ENCODE measurements around the gene CAVIN2.

Gene CAVIN2

DNA sequence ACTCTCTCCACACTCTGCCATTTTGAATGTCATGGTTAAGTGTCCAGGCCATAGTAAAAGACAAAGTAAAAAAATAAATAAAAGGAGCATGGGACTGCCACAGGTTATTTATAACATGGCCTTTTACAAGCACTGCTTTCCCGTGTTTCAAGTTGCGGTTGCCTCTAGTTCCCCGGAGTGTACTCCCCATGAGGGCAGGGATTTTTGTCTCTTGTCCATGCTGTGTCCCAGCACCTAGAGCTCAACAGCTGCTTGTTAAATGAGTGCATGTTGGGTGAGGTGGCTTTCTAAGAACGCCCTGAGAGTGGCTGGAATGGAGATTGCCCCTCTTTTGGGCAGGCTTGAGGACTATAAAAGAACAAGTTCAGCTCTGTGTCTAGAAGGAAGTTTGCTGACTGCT lies 8.4 kb downstream of the CAVIN2 start:
- no peak for DNase-seq

- DNase-seq: no peak
Measured at GRCh38 chr2:191836853-191837769, 9.8 kb downstream of the CAVIN2 start.

GRCh38 chr2:191836471-191836852 lies 10.4 kb downstream of the CAVIN2 start:
- no peak for DNase-seq

GRCh38 chr2:191835539-191836350 lies 11.1 kb downstream of the CAVIN2 start:
- DNase-seq: no peak

DNA sequence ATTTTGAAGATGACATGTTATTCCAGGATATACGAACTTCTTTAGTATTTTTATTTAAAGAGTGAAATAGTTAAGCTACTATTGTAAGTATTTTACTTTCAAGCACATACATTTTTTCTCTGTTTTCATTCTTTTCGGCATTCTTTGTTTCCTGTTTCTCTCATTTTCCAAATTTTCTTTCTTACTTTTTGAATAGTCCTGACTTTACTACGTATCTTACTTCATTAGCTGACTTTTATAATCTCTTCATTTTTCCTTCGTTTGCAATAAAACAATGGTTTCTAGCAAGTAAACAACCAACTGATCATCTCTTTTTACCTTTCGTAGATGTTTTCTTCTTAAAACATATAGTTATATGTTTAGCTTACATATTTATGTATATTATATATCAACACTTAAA lies 11.8 kb downstream of the CAVIN2 start:
- no peak for DNase-seq

- no peak for DNase-seq
Measured at GRCh38 chr2:191833356-191833755, 13.5 kb downstream of the CAVIN2 start.

- DNase-seq: no peak
Measured at GRCh38 chr2:191832668-191833067, 14.2 kb downstream of the CAVIN2 start.

DNA sequence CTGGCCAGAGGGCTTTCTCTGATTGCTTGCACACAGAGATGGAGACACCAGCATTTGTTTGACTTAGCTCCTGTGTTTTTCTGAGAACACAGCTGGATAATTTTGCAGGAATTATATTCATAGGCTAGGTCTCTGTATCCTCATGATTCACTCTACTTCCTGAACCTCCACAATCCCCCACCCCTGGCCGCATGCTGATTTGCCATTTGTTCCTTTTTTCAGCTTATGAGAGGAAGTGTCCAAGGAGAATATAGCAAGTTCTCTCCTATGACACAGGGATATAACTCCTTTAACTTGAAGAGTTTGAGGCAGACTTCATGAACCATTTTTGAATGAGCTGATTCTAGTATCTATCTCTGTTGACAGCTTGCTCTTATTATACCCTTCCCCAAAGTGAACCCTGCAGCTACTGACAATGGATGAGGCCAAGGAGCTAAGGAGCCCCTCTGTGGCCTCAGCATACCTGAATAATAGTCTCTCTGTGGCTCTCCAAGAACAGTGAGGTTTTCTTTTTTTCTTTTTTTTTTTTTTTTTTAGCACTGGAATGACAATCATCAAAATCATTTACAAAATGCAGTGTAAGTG lies 15.4 kb downstream of the CAVIN2 start:
- no peak for DNase-seq

DNA sequence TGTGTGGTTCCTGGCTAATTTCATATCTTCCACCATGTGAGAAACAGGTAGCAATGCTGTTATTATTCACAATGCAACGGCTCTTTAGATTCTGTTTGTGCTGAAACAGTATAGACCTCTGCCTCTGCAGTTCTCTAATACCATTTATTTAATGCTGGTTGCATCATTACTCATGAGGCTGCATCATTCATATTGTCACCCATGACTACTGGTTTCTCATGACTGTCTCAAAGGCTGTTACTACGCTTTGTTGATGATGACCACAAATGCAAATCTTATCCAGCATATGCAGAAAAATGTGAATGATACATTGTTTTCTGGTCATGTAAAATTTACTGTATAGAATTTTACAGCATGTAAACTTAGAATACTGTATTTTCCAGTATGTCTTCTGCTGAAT lies 22.5 kb downstream of the CAVIN2 start:
- no peak for DNase-seq

DNA sequence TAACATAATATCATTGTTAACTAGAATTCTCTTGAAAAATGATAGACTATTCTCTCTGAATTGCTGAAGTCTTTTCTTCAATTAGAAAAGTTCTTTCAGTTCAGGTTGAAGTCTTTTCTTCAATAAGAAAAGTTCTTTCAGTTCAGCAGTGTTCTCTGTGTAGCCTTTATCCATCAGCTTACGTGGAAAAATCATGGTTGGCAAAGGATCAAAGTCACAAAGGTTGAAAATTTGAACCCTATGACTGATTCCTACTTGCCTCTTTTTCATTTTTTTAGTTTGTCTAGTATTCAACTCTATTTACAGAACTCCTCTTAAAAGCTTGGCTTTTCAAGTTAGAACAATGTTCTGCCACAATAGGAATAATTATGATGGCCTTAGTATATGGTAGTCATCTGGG lies 25.8 kb downstream of the CAVIN2 start:
- DNase-seq: no peak

DNA sequence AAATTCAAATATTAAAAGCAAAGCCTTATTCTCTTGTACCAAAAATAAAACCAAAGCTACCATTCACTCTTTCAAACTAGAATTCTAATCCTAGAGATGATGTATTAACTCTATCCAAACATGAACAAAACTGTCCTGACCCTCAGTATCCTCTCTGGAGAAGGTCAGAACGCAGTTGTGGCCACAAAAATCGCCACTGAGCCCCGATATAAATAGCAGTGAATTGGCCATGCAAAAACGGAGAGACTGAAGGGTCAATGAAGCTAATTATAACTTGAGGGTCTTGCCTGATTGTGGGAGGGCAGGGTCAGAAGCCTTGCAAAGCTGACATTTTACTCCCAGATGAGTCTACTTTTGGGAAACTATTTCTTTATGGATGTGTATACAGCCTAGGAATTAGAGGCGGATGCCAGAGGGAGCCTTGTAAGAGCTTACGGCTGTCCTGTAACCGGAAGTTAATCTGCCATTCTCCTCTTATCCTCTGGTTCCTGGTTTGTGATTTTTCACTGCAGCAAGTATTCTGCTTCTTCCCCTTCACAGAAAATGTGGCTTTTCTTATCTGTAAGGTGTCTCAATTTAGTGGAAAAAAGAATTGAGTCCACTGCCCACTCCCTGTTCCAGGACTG lies 28.1 kb downstream of the CAVIN2 start:
- no peak for DNase-seq

DNA sequence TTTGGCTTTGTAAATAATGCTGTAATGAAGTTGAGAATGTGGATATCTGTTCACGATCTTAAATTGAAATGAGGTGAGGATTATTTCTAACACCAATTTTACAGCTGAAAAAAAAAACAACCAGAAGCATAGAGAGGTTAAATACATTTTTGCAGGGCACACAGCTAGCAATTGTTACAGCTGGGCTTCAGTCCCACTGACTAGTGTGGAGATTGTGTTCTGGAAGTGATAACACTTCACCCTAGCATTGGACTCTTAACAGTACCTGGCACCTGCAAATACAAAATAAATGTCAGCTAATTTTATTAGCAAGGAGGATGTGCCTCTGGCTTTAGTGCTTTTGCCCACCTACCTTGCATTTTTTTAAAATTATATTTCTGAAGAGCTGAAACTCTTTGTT lies 28.8 kb downstream of the CAVIN2 start:
- DNase-seq: no peak

DNA sequence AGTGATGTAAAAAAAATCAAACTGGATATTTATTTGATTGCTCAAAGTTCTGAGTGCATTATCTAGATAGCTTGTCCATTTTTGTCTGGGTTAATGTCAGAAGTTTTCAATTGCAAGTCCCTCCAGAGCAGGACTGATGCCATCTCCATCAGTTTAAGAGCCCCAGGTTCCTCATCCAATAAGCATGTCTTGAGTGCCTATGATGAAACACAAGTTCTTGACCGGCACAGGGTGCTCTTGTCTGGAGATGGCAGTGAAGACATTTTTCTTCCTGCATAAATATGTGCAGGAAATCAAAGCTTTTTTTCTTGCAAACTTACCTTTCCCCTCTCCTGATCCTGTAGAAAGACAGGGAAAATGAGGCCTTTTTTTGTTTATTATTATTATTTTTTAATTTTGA lies 31.9 kb downstream of the CAVIN2 start:
- no peak for DNase-seq

DNA sequence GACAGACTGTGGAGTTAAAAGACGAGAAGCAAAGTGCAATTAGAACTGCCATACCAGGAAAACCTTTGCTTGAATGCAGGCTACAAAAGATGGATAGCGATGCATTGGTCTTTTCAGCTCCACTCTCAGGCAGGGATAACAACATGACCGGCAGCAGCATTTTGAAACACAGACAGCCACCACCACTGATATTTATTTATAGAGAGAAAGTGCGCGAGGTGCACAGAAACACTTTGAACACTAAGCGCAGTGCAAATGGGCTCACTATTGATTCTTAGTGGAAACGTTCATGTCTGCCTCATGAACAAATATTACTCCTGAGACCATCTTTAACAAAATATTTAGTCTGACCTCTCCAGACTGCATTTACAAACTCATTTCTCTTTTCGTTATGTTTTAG lies 32.9 kb downstream of the CAVIN2 start:
- no peak for DNase-seq

GRCh38 chr2:191811807-191812602 lies 34.9 kb downstream of the CAVIN2 start:
- DNase-seq: no peak

DNA sequence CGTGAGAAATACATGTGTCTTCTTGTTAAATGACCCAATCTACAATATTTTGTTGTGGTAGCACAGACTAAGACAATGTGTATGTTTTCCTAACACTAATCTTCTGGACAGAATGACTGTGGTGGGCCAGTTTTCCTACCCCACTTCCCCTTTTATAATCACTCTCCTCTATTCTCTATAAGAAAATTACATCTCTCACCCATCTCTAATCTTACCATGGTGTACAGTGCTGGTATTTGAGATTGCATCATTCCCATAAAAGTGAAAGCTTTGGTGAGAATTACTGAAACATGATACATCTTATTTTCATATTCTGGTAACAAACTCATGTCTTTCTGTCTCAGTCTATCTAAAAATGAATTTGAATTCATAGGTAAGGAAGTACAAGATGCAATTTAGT lies 40.5 kb downstream of the CAVIN2 start:
- DNase-seq: no peak

DNA sequence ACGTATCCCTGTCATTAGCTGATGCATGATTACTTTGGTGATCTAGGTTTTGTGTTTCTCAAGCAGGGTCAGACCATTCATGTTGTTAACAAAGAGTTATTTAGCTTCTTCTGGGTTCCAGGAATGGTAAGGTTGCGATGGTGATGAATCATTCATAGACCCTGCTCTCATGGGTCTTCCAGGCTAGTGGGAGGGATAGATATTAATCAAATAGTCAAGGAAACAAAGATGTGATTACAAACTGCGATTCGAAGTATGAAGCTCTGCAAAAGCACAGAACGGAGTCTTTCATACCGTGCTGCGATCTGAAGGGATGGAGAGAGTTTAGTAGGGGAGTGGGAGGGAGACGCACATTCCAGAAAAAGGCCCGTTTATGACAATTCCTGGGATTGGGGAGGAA lies 42.1 kb downstream of the CAVIN2 start:
- DNase-seq: no peak

- no peak for DNase-seq
Measured at GRCh38 chr2:191803007-191803406, 43.9 kb downstream of the CAVIN2 start.

GRCh38 chr2:191802180-191802579 lies 44.7 kb downstream of the CAVIN2 start:
- DNase-seq: no peak

- no peak for DNase-seq
Measured at GRCh38 chr2:191800874-191801273, 46.0 kb downstream of the CAVIN2 start.

- no peak for DNase-seq
Measured at GRCh38 chr2:191799526-191799925, 47.4 kb downstream of the CAVIN2 start.
